Dermis blood vessel endothelial cell (primary cell): ENCODE measurements around the gene SORCS1. TPM values are rescaled to one million over a fixed set of nuclear protein-coding genes. Genes with fewer than 3 reads are reported as not detected.
"Not testable (repeated sequence)": the region's sequence is repeated elsewhere in the genome, so short reads cannot be mapped to it uniquely, and the experiment has no call there.

Source experiments
- DNase-seq: peaks from one replicate; pipeline ENCODE4 v3.0.0; 2010
- total RNA-seq: library from RNA; depleted of rRNA; stranded (reverse); fragments of >200 nt; gene quantifications from 2 replicates; pipeline ENCODE4 v1.2.3, GENCODE V29; 2014

SORCS1 gene
- total RNA-seq, 1 donor from 2014 or later, result not detected

- no peak for DNase-seq
These were observed 127.0 kb downstream of the SORCS1 start for GRCh38 chr10:107037192-107038122.

GRCh38 chr10:107033799-107034422 lies 130.6 kb downstream of the SORCS1 start:
- DNase-seq, result no peak

GRCh38 chr10:107032700-107033401 lies 131.7 kb downstream of the SORCS1 start:
- no peak for DNase-seq

- DNase-seq, result no peak
These were observed 132.4 kb downstream of the SORCS1 start for GRCh38 chr10:107031931-107032699.

GRCh38 chr10:107028236-107028635 lies 136.3 kb downstream of the SORCS1 start:
- no peak for DNase-seq

- no peak for DNase-seq
These were observed 138.8 kb downstream of the SORCS1 start for GRCh38 chr10:107025676-107026075.

GRCh38 chr10:107024033-107024432 lies 140.5 kb downstream of the SORCS1 start:
- DNase-seq, result not testable (repeated sequence)

GRCh38 chr10:107022600-107023354 lies 141.7 kb downstream of the SORCS1 start:
- no peak for DNase-seq

GRCh38 chr10:107019154-107019553 lies 145.4 kb downstream of the SORCS1 start:
- no peak for DNase-seq

GRCh38 chr10:107013258-107014006 lies 151.1 kb downstream of the SORCS1 start:
- DNase-seq, result no peak

- DNase-seq, result no peak
These were observed 152.5 kb downstream of the SORCS1 start for GRCh38 chr10:107011992-107012391.

- no peak for DNase-seq
These were observed 153.4 kb downstream of the SORCS1 start for GRCh38 chr10:107011105-107011504.

GRCh38 chr10:107010531-107010930 lies 154.0 kb downstream of the SORCS1 start:
- no peak for DNase-seq

- no peak for DNase-seq
These were observed 160.1 kb downstream of the SORCS1 start for GRCh38 chr10:107004362-107004761.

GRCh38 chr10:107002068-107002467 lies 162.4 kb downstream of the SORCS1 start:
- no peak for DNase-seq

- DNase-seq, result no peak
These were observed 165.3 kb downstream of the SORCS1 start for GRCh38 chr10:106999118-106999707.

GRCh38 chr10:106997721-106998120 lies 166.8 kb downstream of the SORCS1 start:
- DNase-seq, result no peak

GRCh38 chr10:106996510-106996909 lies 168.0 kb downstream of the SORCS1 start:
- no peak for DNase-seq

- DNase-seq, result no peak
These were observed 172.5 kb downstream of the SORCS1 start for GRCh38 chr10:106992055-106992454.

- DNase-seq, result no peak
These were observed 173.4 kb downstream of the SORCS1 start for GRCh38 chr10:106991091-106991490.

GRCh38 chr10:106987362-106987761 lies 177.1 kb downstream of the SORCS1 start:
- no peak for DNase-seq
